ENCODE data around the gene PAK5. TPM values are rescaled to one million over a fixed set of nuclear protein-coding genes. Genes with fewer than 3 reads are reported as not detected.

Gene PAK5
- total RNA-seq, 1 experiment from 2014 or later: not detected

DNA sequence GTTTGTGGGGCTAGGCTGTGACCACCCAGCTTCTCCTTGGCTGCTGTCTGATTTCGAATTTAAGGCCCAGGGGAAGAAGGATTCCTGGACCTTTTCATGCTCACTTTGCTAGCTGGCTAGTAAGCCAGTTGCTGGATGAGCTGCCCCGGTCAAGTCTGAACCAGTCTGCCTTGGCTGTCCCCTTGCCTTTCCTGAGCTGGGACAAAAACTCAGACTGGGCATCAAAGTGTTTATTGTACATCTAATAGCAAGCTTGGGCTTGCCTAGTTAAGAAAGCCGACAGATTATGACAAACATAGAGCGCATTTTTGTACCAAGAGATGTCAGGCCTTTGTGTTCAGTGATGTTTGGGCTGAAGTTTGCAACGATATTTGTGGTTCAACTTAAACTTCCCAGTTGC lies 750 bp upstream of the PAK5 start (continued):
- no peak for TF ChIP-seq ZBTB33 (IDR thresholded peaks at IDR 0.05; ENCODE audit: extremely low read depth, insufficient replicate concordance, low read length)

- no peaks in the 10 kb centered on the region for H4K20me1 ChIP-seq (ENCODE audit: insufficient read depth)
- ChIA-PET CTCF (no interaction called here), POLR2A (no interaction called here), RAD21 (ENCODE audit: low non-redundant PET in 1 of 2, low total read pairs in 2 of 2, uncharacterized antibody in 2 of 2, unreplicated experiment in 2 of 2) (no interaction called here)
- no peak overlapping the region for H3K4me2 ChIP-seq (ENCODE audit: low read length)
- no peaks in the 10 kb centered on the region for H3K9me2 ChIP-seq (ENCODE audit: insufficient read depth)
- no peaks in the 10 kb centered on the region for H3K9me3 ChIP-seq (ENCODE audit: control insufficient read depth in 1 of 2, insufficient read depth in 1 of 2, low read depth in 1 of 2, low read length in 2 of 2)
- intact Hi-C loops (cut with micrococcal nuclease): no loop called here
- no peak for ATAC-seq
- no peak overlapping the region for H3K9ac ChIP-seq (ENCODE audit: low read length)
- H3K36me3 ChIP-seq (ENCODE audit: control insufficient read depth in 1 of 2, insufficient read depth in 2 of 2, low read length in 2 of 2): no peaks in the 10 kb centered on the region
- no peak for DNase-seq (ENCODE audit: low read depth, low spot score)
- no peak overlapping the region for H3K4me3 ChIP-seq (replicated peaks in 1 of 2; ENCODE audit: low read depth in 1 of 2, low read length in 2 of 2)
- BruUV-seq (replicated peaks): no TSS peak
- no peak overlapping the region for H2AFZ ChIP-seq (ENCODE audit: low read depth, low read length, poor library complexity, severe bottlenecking)
- H3K79me2 ChIP-seq (ENCODE audit: insufficient read depth, low read length): no peaks in the 10 kb centered on the region
- H3K4me1 ChIP-seq (ENCODE audit: control insufficient read depth in 1 of 2, insufficient read depth in 2 of 2, low read length in 2 of 2): no peaks in the 10 kb centered on the region
- H3K27ac ChIP-seq (ENCODE audit: low read depth, low read length): no peak overlapping the region
- H3K27me3 ChIP-seq (ENCODE audit: insufficient read depth, low read length): no peaks in the 10 kb centered on the region
- TF ChIP-seq ZNF274 (IDR thresholded peaks at IDR 0.05; ENCODE audit: low read depth, low read length): no peak
- no peak for TF ChIP-seq ZFX (IDR thresholded peaks at IDR 0.05)
- TF ChIP-seq TCF7L2 (IDR thresholded peaks at IDR 0.05; ENCODE audit: borderline replicate concordance, extremely low read depth, insufficient read depth, insufficient read length): no peak
- no peak for TF ChIP-seq CEBPB (IDR thresholded peaks at IDR 0.05; ENCODE audit: low read depth)
- no peak for TF ChIP-seq RAD21 (IDR thresholded peaks at IDR 0.05; ENCODE audit: low read depth)
- no peak for TF ChIP-seq EGR1 (IDR thresholded peaks at IDR 0.05; ENCODE audit: low read depth)
- no peak for TF ChIP-seq FOSL1 (IDR thresholded peaks at IDR 0.05; ENCODE audit: low read depth)
- no peak for TF ChIP-seq YY1 (IDR thresholded peaks at IDR 0.05; ENCODE audit: extremely low read depth, insufficient replicate concordance, low read depth, low read length)
- TF ChIP-seq POLR2A (IDR thresholded peaks at IDR 0.05; ENCODE audit: borderline replicate concordance, extremely low read depth, insufficient read depth, insufficient read length): no peak
- TF ChIP-seq CBX3 (IDR thresholded peaks at IDR 0.05; ENCODE audit: low read depth): no peak
- no peak for TF ChIP-seq EZH2 (IDR thresholded peaks at IDR 0.05)
- TF ChIP-seq, protein P1, sequence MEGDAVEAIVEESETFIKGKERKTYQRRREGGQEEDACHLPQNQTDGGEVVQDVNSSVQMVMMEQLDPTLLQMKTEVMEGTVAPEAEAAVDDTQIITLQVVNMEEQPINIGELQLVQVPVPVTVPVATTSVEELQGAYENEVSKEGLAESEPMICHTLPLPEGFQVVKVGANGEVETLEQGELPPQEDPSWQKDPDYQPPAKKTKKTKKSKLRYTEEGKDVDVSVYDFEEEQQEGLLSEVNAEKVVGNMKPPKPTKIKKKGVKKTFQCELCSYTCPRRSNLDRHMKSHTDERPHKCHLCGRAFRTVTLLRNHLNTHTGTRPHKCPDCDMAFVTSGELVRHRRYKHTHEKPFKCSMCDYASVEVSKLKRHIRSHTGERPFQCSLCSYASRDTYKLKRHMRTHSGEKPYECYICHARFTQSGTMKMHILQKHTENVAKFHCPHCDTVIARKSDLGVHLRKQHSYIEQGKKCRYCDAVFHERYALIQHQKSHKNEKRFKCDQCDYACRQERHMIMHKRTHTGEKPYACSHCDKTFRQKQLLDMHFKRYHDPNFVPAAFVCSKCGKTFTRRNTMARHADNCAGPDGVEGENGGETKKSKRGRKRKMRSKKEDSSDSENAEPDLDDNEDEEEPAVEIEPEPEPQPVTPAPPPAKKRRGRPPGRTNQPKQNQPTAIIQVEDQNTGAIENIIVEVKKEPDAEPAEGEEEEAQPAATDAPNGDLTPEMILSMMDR (IDR thresholded peaks at IDR 0.05 in 2 of 3, conservative IDR thresholded peaks at IDR 0.05 in 1 of 3; ENCODE audit: borderline replicate concordance in 1 of 3, insufficient read depth in 1 of 3, low read depth in 2 of 3, low read length in 2 of 3): no peak
- TF ChIP-seq, protein P2, sequence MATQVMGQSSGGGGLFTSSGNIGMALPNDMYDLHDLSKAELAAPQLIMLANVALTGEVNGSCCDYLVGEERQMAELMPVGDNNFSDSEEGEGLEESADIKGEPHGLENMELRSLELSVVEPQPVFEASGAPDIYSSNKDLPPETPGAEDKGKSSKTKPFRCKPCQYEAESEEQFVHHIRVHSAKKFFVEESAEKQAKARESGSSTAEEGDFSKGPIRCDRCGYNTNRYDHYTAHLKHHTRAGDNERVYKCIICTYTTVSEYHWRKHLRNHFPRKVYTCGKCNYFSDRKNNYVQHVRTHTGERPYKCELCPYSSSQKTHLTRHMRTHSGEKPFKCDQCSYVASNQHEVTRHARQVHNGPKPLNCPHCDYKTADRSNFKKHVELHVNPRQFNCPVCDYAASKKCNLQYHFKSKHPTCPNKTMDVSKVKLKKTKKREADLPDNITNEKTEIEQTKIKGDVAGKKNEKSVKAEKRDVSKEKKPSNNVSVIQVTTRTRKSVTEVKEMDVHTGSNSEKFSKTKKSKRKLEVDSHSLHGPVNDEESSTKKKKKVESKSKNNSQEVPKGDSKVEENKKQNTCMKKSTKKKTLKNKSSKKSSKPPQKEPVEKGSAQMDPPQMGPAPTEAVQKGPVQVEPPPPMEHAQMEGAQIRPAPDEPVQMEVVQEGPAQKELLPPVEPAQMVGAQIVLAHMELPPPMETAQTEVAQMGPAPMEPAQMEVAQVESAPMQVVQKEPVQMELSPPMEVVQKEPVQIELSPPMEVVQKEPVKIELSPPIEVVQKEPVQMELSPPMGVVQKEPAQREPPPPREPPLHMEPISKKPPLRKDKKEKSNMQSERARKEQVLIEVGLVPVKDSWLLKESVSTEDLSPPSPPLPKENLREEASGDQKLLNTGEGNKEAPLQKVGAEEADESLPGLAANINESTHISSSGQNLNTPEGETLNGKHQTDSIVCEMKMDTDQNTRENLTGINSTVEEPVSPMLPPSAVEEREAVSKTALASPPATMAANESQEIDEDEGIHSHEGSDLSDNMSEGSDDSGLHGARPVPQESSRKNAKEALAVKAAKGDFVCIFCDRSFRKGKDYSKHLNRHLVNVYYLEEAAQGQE (IDR thresholded peaks at IDR 0.05; ENCODE audit: low read depth): no peak
- no peak for TF ChIP-seq SP1 (IDR thresholded peaks at IDR 0.05; ENCODE audit: low read depth)
- TF ChIP-seq ZBTB33 (IDR thresholded peaks at IDR 0.05; ENCODE audit: extremely low read depth, insufficient replicate concordance, low read length): no peak
- no peak for TF ChIP-seq POLR2AphosphoS5 (IDR thresholded peaks at IDR 0.05; ENCODE audit: low read depth, low read length)
These were observed 870 bp downstream of the PAK5 start for GRCh38 chr20:9838035-9838377.
